Fibroblast of lung (primary cell): ENCODE data around the gene LRRC17.

Source experiments
- EZH2 ChIP-seq: IDR thresholded peaks from 2 replicates; pipeline ENCODE4 v1.5.1; 2012; ENCODE audit warnings: low read length, control low read depth, mild to moderate bottlenecking; ENCODE audit errors: missing control alignments
- TF ChIP-seq, protein P1 (sequence below), 2 donors: IDR thresholded peaks in 1 of 2; conservative IDR thresholded peaks in 1 of 2; 1 replicate in 1 of 2; 2 replicates in 1 of 2; pipeline ENCODE4 v1.5.1; 2011 to 2012; ENCODE audit warnings: low read length in 2 of 2, control low read depth in 1 of 2, inconsistent platforms in 1 of 2, low read depth in 1 of 2, mild to moderate bottlenecking in 1 of 2

DNA sequence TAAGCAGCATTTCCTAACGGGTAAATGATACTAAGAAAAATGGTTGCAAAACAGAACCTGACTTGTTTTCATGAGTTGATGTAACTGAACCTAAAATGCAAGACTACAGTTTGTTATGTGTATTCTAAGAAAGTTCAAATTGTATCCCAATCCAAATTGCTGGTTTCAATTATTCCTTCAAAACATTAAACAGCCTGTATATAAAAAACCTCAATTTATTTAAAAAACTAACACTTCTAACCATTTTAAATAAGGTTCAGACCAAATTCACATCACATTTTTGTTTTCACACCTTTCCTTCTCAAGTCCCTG lies 80.9 kb downstream of the LRRC17 start:
- TF ChIP-seq EZH2, result no peak
- TF ChIP-seq, protein P1, sequence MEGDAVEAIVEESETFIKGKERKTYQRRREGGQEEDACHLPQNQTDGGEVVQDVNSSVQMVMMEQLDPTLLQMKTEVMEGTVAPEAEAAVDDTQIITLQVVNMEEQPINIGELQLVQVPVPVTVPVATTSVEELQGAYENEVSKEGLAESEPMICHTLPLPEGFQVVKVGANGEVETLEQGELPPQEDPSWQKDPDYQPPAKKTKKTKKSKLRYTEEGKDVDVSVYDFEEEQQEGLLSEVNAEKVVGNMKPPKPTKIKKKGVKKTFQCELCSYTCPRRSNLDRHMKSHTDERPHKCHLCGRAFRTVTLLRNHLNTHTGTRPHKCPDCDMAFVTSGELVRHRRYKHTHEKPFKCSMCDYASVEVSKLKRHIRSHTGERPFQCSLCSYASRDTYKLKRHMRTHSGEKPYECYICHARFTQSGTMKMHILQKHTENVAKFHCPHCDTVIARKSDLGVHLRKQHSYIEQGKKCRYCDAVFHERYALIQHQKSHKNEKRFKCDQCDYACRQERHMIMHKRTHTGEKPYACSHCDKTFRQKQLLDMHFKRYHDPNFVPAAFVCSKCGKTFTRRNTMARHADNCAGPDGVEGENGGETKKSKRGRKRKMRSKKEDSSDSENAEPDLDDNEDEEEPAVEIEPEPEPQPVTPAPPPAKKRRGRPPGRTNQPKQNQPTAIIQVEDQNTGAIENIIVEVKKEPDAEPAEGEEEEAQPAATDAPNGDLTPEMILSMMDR (conservative IDR thresholded peaks at IDR 0.05 in 1 of 2, IDR thresholded peaks at IDR 0.05 in 1 of 2; ENCODE audit: low read depth in 1 of 2, low read length in 2 of 2), result no peak
